Suprapubic skin (tissue), 3 donors: Measurements from ENCODE around the gene ASIC2.

ENCODE experiments used
- CTCF ChIP-seq, 2 donors: fragments of 200-600 bp in 1 of 2; fragments of 450-650 bp in 1 of 2; sonication (generic) in 1 of 2; IDR thresholded peaks; one replicate each; pipeline ENCODE4 v1.5.1; 2016 to 2019; ENCODE audit warnings: antibody characterized with exemption in 2 of 2, mild to moderate bottlenecking in 1 of 2, moderate library complexity in 1 of 2
- EP300 ChIP-seq: sonication (generic); formaldehyde crosslinking; IDR thresholded peaks from one replicate; pipeline ENCODE4 v1.6.1; 2017; ENCODE audit warnings: antibody characterized with exemption

GRCh38 chr17:33280162-33280943 is 12.7 kb downstream of the ASIC2 start:
- TF ChIP-seq EP300 (no peak), CTCF (IDR thresholded peaks at IDR 0.05) (no peak)
